Heart left ventricle (tissue), 13 donors: ENCODE data around the gene BAZ2B.

ENCODE experiments used
- POLR2A ChIP-seq, 2 donors: fragments of 450-650 bp; IDR thresholded peaks; one replicate each; pipeline ENCODE4 v1.6.1; 2017; ENCODE audit warnings: antibody characterized with exemption in 2 of 2, mild to moderate bottlenecking in 2 of 2, moderate library complexity in 2 of 2
- TF ChIP-seq, protein P1 (sequence below), 12 donors: fragments of 200-600 bp; sonication (generic) in 4 of 12; IDR thresholded peaks; one replicate each; pipeline versions ENCODE4 v1.5.0 to v1.8.0; 2018 to 2022; ENCODE audit warnings: antibody characterized with exemption in 12 of 12, mild to moderate bottlenecking in 5 of 12
- donor health status: ischemic (EF 13 %, LVEDD 7.1; RV severe dilation, severe dysfunction).
- donor health status: DM: no; HTN: yes; CAD: no.
- donor health status: DM: no; HTN: no; CAD: no.
- donor health status: ischemic (EF 25% LVEDD 6.9; RV normal size, moderate dysfunction).
- donor health status: ischemic (EF 25% LVEDD 5.7; RV mildly dilated, moderate dysfunction).
- donor health status: ischemic (EF 35%, LVEDD 5.7; RV mildly dilated, moderate dysfunction).
- donor health status: nonischemic (EF 11% LVEDD 7.7; RV severe dilation, severe dysfunction).
- donor health status: DM: yes; HTN: yes; CAD: no.
- donor health status: PGD.
- donor health status: ischemic (EF 29% LVEDD 5.4; RV normal size, mild dysfunction).
- donor health status: nonischemic (EF 23%, LVEDD 6.1; RV moderate dilation, normal function).

DNA sequence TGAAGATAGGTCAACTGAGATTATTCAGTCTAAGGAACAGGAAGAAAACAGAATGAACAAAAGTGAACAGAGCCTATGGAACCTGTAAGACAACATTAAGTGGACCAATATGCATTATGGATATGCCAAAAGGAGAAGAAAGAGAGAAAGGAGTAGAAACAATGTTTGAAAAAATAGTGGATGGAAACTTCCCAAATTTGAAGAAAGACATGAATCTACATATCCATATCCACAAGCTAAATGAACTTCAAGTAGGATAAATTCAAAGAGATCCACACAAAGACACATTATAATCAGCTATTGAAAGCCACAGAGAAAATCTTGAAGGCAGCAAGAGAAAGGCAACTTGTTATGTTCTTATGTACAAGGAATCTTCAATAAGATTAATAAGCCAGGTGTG, 74.2 kb downstream of the BAZ2B start:
- TF ChIP-seq, protein P1, sequence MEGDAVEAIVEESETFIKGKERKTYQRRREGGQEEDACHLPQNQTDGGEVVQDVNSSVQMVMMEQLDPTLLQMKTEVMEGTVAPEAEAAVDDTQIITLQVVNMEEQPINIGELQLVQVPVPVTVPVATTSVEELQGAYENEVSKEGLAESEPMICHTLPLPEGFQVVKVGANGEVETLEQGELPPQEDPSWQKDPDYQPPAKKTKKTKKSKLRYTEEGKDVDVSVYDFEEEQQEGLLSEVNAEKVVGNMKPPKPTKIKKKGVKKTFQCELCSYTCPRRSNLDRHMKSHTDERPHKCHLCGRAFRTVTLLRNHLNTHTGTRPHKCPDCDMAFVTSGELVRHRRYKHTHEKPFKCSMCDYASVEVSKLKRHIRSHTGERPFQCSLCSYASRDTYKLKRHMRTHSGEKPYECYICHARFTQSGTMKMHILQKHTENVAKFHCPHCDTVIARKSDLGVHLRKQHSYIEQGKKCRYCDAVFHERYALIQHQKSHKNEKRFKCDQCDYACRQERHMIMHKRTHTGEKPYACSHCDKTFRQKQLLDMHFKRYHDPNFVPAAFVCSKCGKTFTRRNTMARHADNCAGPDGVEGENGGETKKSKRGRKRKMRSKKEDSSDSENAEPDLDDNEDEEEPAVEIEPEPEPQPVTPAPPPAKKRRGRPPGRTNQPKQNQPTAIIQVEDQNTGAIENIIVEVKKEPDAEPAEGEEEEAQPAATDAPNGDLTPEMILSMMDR (IDR thresholded peaks at IDR 0.05) = no peak
- no peak for TF ChIP-seq POLR2A (IDR thresholded peaks at IDR 0.05)
